ENCODE results near the gene DDX17.
A peak's percentile ranks its signal among the peaks of the same experiment; 100 is the strongest.
"Not testable (repeated sequence)": the region's sequence is repeated elsewhere in the genome, so short reads cannot be mapped to it uniquely, and the experiment has no call there.

Gene DDX17

DNA sequence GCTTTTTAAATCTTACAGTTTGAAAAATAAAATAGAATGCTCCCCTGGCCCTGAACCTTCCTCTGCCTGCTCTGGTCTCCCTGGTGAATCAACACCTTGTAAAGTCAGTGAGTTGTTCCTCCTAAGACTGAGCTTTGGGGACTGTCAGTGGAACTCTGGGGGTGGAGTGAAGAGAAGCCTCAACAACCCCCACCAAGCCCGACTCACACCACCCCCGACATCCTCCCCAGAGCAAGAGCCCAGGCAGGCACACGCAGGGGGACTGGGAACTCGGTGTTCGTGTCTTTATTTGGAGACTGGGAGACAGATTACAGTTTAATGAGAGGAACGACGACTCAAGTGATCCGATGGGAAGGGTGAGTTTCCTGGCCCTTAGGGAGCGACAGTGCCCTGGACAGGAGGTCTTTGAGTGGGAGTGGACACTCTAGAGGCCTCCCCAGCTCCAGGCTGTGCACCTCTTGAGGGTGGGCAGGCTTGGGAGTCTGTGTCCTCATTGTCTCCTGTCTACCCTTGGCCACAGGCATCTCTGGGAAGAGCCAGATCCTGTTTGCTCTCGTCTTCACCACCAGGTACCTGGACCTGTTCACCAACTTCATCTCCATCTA lies 32.0 kb downstream of the DDX17 start:
- H3K9me3 ChIP-seq (ENCODE audit: low read length), result no peaks in the 10 kb centered on the region
- H3K36me3 ChIP-seq (ENCODE audit: insufficient read depth, low read length), result no peaks in the 10 kb centered on the region
- H3K27ac ChIP-seq (ENCODE audit: low read depth, low read length), result no peak overlapping the region
- no peak overlapping the region for H3K9ac ChIP-seq (ENCODE audit: low read length)
- no peaks in the 10 kb centered on the region for H3K4me1 ChIP-seq (ENCODE audit: insufficient read depth, low read length)
- no peaks in the 10 kb centered on the region for H3K27me3 ChIP-seq (ENCODE audit: control insufficient read depth in 1 of 2, insufficient read depth in 2 of 2, low read length in 2 of 2)
- H3K4me3 ChIP-seq (ENCODE audit: low read depth in 1 of 2, low read length in 2 of 2), result no peak overlapping the region

DNA sequence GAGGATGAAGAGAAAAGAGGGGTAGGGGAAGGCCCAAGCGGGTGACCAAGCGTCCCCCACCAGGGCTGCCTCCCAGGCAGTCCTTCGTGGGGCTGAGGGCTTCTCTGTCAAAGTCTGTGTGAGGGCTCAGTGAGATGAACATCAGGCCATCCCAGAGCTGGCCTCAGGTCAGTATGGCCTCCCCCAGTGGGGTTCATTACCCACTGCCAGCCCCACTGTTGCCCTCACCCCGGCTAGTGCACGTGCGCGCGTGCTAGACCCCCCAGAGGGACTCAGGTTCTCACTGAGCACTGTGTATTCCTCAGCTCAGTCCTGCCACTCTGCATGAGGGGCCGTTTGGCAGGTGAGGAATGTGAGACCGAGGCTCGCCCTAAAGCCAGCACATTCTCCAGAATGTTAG lies 34.9 kb downstream of the DDX17 start:
- Histone ChIP-seq H3K27ac (ENCODE audit: low read depth, low read length) (no peak overlapping the region), H3K36me3 (ENCODE audit: insufficient read depth, low read length) (no peaks in the 10 kb centered on the region)

DNA sequence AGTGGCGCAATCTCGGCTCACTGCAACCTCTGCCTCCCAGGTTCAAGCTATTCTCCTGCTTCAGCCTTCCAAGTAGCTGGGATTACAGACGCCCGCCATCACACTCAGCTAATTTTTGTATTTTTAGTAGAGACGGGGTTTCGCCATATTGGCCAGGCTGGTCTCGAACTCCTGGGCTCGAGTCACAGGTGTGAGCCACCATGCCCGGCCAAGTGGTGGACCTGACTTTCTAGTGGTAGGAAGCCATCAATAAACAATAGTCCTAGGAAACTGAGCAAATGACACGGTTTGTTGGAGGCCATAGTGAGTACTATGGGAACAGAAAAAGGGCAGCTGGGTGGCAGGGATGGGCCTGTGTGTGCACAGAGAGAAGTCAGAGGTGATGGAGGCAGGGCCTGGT lies 35.9 kb downstream of the DDX17 start:
- not testable (repeated sequence) for H3K9ac ChIP-seq (ENCODE audit: low read length); H3K36me3 ChIP-seq (ENCODE audit: insufficient read depth, low read length); H3K27ac ChIP-seq (ENCODE audit: low read depth, low read length); H3K4me3 ChIP-seq (ENCODE audit: low read depth in 1 of 2, low read length in 2 of 2); H3K9me3 ChIP-seq (ENCODE audit: low read length)
- Histone ChIP-seq H3K27me3 (ENCODE audit: control insufficient read depth in 1 of 2, insufficient read depth in 2 of 2, low read length in 2 of 2) (peaks cover 0 to 13% of the 10 kb centered on the region in 2 donors), H3K4me1 (ENCODE audit: insufficient read depth, low read length) (peaks cover 12% of the 10 kb centered on the region)

More for the DNA sequence above, 34.9 kb downstream of the DDX17 start:
- no peak overlapping the region for H3K9ac ChIP-seq (ENCODE audit: low read length)
- H3K4me1 ChIP-seq (ENCODE audit: insufficient read depth, low read length), result peaks cover 12% of the 10 kb centered on the region
- no peak overlapping the region for H3K4me3 ChIP-seq (ENCODE audit: low read depth in 1 of 2, low read length in 2 of 2)
- peaks cover 0 to 9% of the 10 kb centered on the region in 2 donors for H3K27me3 ChIP-seq (ENCODE audit: control insufficient read depth in 1 of 2, insufficient read depth in 2 of 2, low read length in 2 of 2)
- no peaks in the 10 kb centered on the region for H3K9me3 ChIP-seq (ENCODE audit: low read length)

- Histone ChIP-seq H3K9ac (ENCODE audit: low read length) (no peak overlapping the region), H3K9me3 (ENCODE audit: low read length) (no peaks in the 10 kb centered on the region), H3K27me3 (ENCODE audit: control insufficient read depth in 1 of 2, insufficient read depth in 2 of 2, low read length in 2 of 2) (peaks cover 0 to 13% of the 10 kb centered on the region in 2 donors), H3K27ac (ENCODE audit: low read depth, low read length) (no peak overlapping the region), H3K4me1 (ENCODE audit: insufficient read depth, low read length) (peaks cover 12% of the 10 kb centered on the region), H3K4me3 (ENCODE audit: low read depth in 1 of 2, low read length in 2 of 2) (no peak overlapping the region), H3K36me3 (ENCODE audit: insufficient read depth, low read length) (no peaks in the 10 kb centered on the region)
Observed at GRCh38 chr22:38469306-38469781, 36.8 kb downstream of the DDX17 start.

GRCh38 chr22:38468443-38469305 lies 37.4 kb downstream of the DDX17 start:
- peak overlapping the region; percentile 67 to 84 for H3K4me3 ChIP-seq (ENCODE audit: low read depth in 1 of 2, low read length in 2 of 2)
- no peaks in the 10 kb centered on the region for H3K9me3 ChIP-seq (ENCODE audit: low read length)
- peak overlapping the region; percentile 72 for H3K27ac ChIP-seq (ENCODE audit: low read depth, low read length)
- H3K9ac ChIP-seq (ENCODE audit: low read length), result peak overlapping the region; percentile 27
- peaks cover 0 to 13% of the 10 kb centered on the region in 2 donors for H3K27me3 ChIP-seq (ENCODE audit: control insufficient read depth in 1 of 2, insufficient read depth in 2 of 2, low read length in 2 of 2)
- H3K36me3 ChIP-seq (ENCODE audit: insufficient read depth, low read length), result no peaks in the 10 kb centered on the region
- H3K4me1 ChIP-seq (ENCODE audit: insufficient read depth, low read length), result peaks cover 12% of the 10 kb centered on the region

- H3K4me1 ChIP-seq (ENCODE audit: insufficient read depth, low read length), result peaks cover 12% of the 10 kb centered on the region
- no peaks in the 10 kb centered on the region for H3K36me3 ChIP-seq (ENCODE audit: insufficient read depth, low read length)
- no peaks in the 10 kb centered on the region for H3K9me3 ChIP-seq (ENCODE audit: low read length)
- peak within 1 kb of the TSS; percentile 67 to 84 for H3K4me3 ChIP-seq (ENCODE audit: low read depth in 1 of 2, low read length in 2 of 2)
- H3K27ac ChIP-seq (ENCODE audit: low read depth, low read length), result peak within 1 kb of the TSS; percentile 72
- peaks cover 0 to 13% of the 10 kb centered on the region in 2 donors for H3K27me3 ChIP-seq (ENCODE audit: control insufficient read depth in 1 of 2, insufficient read depth in 2 of 2, low read length in 2 of 2)
- peak within 1 kb of the TSS; percentile 27 for H3K9ac ChIP-seq (ENCODE audit: low read length)
Observed at GRCh38 chr22:38467904-38468442, 38.1 kb downstream of the DDX17 start, which contains the start of gene KDELR3. TSS of gene KDELR3 (plus strand) at chr22:38468096. CDS start at chr22:38468234, 138 bp downstream.

DNA sequence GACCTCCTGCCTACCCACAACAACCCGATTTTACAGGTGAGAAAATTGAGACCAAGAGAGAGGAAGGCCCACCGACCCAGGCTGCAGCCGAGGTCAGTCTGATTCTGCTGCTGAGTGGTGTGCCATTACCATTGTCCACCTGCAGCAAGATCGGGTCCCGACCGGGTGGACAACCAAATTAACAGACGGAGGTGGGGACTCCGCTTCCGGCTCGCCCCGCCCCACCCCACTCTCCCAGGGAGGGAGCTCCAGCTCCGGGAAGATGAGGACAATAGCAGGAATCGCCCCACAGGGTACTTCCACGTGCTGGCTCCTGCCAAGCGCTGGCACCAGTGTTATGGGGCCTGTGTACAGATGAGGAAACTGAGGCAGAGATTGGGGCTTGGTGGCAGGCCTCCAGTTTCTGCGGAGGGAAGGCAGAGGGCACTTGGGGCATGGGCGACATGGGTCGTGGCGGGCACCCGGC lies 38.6 kb downstream of the DDX17 start:
- H3K4me1 ChIP-seq (ENCODE audit: insufficient read depth, low read length), result peaks cover 12% of the 10 kb centered on the region
- no peaks in the 10 kb centered on the region for H3K9me3 ChIP-seq (ENCODE audit: low read length)
- H3K27ac ChIP-seq (ENCODE audit: low read depth, low read length), result peak overlapping the region; percentile 63
- H3K27me3 ChIP-seq (ENCODE audit: control insufficient read depth in 1 of 2, insufficient read depth in 2 of 2, low read length in 2 of 2), result peaks cover 0 to 15% of the 10 kb centered on the region in 2 donors
- no peak overlapping the region for H3K9ac ChIP-seq (ENCODE audit: low read length)
- peak overlapping the region; percentile 67 to 84 for H3K4me3 ChIP-seq (ENCODE audit: low read depth in 1 of 2, low read length in 2 of 2)
- H3K36me3 ChIP-seq (ENCODE audit: insufficient read depth, low read length), result no peaks in the 10 kb centered on the region

DNA sequence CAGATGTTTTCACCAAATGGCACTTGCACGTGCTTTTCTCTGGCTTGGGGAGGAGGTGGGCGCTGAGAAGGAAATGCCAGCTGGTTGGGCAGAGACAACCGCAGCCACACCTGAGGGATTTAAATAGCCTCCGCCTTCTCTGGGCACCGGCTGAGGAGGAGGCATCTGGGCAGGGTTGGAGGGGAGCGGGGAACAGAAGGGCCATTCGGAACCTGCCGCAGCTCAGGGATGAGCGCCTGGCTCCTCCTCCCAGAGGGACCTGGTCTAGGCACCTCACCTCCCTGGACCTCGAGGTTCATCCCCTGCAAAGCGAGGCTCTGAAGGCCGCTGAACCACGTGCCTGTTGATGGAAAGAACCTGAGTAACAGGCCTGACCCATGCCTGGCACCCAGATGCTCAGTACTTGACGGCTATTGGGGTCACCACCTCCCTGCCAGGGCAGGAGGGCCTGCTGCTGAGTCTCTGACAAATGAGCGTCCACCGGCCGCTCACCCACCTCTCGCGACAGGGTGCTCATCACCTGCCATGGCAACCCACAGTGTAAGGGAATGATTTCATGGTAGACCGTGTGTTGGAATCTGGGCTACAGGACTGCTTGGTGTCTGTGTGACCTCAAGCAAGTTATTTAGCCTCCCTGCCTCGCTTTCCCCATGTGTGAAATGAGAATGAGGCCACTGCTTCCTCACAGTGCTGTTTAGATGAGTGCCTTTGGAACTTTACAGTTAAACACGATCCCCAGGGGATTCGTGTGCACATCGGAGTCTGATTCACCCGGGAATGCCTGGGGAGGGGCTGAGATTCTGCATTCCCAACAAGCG lies 40.2 kb downstream of the DDX17 start:
- Histone ChIP-seq H3K27ac (ENCODE audit: low read depth, low read length) (no peak overlapping the region), H3K4me1 (ENCODE audit: insufficient read depth, low read length) (peaks cover 12% of the 10 kb centered on the region)

GRCh38 chr22:38464992-38465672 lies 41.0 kb downstream of the DDX17 start:
- H3K9ac ChIP-seq (ENCODE audit: low read length), result no peak overlapping the region

More for the DNA sequence above, 40.2 kb downstream of the DDX17 start:
- H3K9ac ChIP-seq (ENCODE audit: low read length), result no peak overlapping the region
- no peaks in the 10 kb centered on the region for H3K9me3 ChIP-seq (ENCODE audit: low read length)
- no peak overlapping the region for H3K4me3 ChIP-seq (ENCODE audit: low read depth in 1 of 2, low read length in 2 of 2)
- H3K36me3 ChIP-seq (ENCODE audit: insufficient read depth, low read length), result no peaks in the 10 kb centered on the region
- H3K27me3 ChIP-seq (ENCODE audit: control insufficient read depth in 1 of 2, insufficient read depth in 2 of 2, low read length in 2 of 2), result peaks cover 0 to 23% of the 10 kb centered on the region in 2 donors

DNA sequence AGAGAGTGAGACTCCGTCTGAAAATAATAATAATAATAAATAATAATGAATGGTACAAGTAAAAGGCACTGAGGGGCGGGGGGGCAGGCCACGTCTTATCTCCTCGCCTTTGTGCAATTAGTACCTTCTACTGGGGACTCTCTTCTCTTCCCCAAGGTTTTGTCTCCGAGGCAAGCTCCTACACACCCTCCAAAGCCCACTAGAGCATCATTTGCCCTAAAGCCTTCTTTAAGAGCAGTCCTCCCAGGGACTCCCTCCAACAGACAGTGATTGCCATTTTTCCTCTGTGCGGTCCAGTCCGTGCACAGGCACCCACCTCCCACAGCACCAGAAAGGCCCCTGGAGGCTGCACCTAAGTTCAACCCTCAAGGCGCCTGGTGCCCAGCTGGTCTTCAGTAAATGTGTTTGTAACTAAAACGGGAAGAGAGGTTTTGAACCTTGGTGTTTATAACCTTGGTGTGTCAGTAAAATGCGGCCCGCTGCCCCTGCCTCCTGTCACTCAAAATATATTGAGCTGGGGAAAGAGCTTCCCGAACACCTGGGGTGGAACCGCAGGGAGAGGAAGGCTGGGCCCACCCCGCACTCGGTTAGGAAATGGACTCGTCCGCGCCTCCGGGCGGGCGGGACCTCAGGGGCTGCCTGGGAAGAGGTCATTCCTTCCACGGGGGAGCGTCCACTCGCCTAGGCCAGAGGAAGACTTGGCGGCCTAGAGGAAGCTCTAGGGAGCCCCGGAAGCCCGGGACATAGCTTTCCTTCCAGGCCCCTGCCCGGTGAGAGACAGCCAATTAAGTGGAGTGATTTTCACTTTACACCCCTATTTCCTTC lies 42.9 kb downstream of the DDX17 start:
- Histone ChIP-seq H3K27me3 (ENCODE audit: control insufficient read depth in 1 of 2, insufficient read depth in 2 of 2, low read length in 2 of 2) (peaks cover 5 to 42% of the 10 kb centered on the region in 2 donors), H3K9ac (ENCODE audit: low read length) (no peak overlapping the region), H3K4me1 (ENCODE audit: insufficient read depth, low read length) (peaks cover 7% of the 10 kb centered on the region)

More at GRCh38 chr22:38464992-38465672, 41.0 kb downstream of the DDX17 start:
- H3K9me3 ChIP-seq (ENCODE audit: low read length), result no peaks in the 10 kb centered on the region
- H3K36me3 ChIP-seq (ENCODE audit: insufficient read depth, low read length), result no peaks in the 10 kb centered on the region
- H3K4me3 ChIP-seq (ENCODE audit: low read depth in 1 of 2, low read length in 2 of 2), result no peak overlapping the region
- H3K27ac ChIP-seq (ENCODE audit: low read depth, low read length), result no peak overlapping the region
- H3K4me1 ChIP-seq (ENCODE audit: insufficient read depth, low read length), result peaks cover 12% of the 10 kb centered on the region
- peaks cover 0 to 23% of the 10 kb centered on the region in 2 donors for H3K27me3 ChIP-seq (ENCODE audit: control insufficient read depth in 1 of 2, insufficient read depth in 2 of 2, low read length in 2 of 2)

More for the DNA sequence above, 42.9 kb downstream of the DDX17 start:
- H3K36me3 ChIP-seq (ENCODE audit: insufficient read depth, low read length), result no peaks in the 10 kb centered on the region
- no peak overlapping the region for H3K4me3 ChIP-seq (ENCODE audit: low read depth in 1 of 2, low read length in 2 of 2)
- no peak overlapping the region for H3K27ac ChIP-seq (ENCODE audit: low read depth, low read length)
- H3K9me3 ChIP-seq (ENCODE audit: low read length), result no peaks in the 10 kb centered on the region

Data from muscle layer of colon (tissue), 2 donors.